Stimulated activated CD4-positive, alpha-beta T cell treated with anti-CD3 and anti-CD28 coated beads, TNF-alpha, amount 100 ng/mL, for 48 hours (primary cell): ENCODE results near the gene CSNK1D.
"Not testable (repeated sequence)": the region's sequence is repeated elsewhere in the genome, so short reads cannot be mapped to it uniquely, and the experiment has no call there.

ENCODE experiments used
- DNase-seq, 3 donors: peaks; one replicate each; pipeline ENCODE4 v3.0.0-alpha.2; 2020; ENCODE audit warnings: low read depth in 3 of 3

The CSNK1D gene

DNA sequence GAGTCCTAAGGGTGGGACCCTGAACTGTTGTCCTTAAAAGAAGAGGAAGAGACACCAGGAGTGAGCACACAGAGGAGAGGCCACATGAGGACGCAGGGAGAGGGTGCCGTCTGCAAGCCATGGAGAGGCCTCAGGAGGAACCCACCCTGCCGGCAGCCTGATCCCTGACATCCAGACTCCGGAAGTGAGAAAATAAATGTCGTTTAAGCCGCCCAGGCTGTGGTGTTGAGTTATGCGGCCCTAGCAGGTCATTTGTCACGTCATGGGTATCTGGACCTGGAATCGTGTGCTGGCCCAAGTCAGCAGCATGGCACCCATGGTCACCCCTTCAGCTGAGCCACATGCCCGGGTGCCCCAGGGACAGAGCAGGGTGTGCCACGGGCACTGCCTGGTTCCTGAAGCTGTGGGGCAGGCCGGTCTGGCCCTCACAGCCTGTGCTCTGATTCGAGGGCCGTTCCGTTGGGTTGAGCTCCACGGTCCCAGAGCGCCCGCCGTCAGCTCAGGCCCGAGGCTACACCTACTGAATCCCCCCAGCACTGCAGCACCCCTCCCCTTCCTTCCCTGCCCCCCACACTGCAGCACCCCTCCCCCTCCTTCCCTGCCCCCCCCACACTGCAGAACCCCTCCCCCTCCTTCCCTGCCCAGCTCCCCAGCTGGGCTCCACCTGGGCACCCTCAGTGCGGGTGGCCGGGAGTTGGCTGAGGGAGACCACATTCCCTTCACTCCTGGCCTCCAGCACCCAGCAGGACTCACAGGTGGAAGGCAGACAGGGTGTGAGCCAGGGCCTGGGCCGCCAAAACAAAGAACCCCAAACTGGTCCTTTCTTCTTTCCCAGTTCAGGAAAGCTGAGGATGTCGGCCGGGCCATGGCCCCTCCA lies 58.2 kb downstream of the CSNK1D start:
- DNase-seq = no peak

GRCh38 chr17:82214012-82214628 lies 59.4 kb downstream of the CSNK1D start:
- no peak for DNase-seq

DNA sequence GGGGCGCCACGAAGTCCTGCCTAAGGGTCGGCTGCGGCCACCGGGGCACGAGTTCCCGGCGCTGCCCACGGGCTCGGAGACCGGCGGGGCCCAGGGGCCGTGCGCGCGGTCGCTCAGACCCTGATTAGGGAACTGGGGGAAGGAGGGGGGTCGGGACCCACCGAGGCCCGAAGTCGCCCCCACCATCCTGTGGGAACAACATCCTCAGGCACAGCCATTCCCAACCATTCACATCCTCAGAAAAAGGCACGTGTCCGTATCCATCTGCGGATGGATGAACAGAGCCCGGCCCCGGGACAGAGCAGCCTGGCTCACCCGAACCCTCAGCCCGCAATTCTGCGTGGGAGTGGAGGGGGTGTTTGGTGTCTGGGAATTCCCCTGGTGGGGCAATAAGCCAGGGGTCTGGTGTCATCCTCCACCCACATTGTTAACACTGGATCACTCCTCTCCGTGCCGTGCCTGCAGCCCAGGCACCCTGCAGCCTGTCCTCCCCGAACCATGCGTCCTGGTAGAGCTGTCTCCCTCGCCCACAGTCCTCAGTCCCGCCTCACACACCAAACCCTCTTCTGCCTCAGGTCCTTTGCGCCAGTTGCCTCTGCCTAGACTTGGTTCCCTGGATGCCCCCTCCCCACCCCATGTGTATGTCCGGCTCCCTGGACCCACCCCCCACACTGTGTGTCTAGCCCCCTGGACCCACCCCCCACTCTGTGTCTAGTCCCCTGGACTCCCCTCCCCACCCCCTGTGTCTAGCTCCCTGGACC lies 60.1 kb downstream of the CSNK1D start:
- DNase-seq = no peak

GRCh38 chr17:82212331-82213250 lies 60.9 kb downstream of the CSNK1D start, which contains the start of gene CCDC57:
TSS of gene CCDC57 (minus strand) at chr17:82212842. CDS start at chr17:82201944, 10,898 bp downstream.
- peak; percentile 52 to 68 (median 56) for DNase-seq

- not testable (repeated sequence) for DNase-seq
These were observed 62.8 kb downstream of the CSNK1D start for GRCh38 chr17:82210655-82211054.

GRCh38 chr17:82205720-82206508 lies 67.6 kb downstream of the CSNK1D start:
- DNase-seq = peak; percentile 57 to 74 (median 67)

DNA sequence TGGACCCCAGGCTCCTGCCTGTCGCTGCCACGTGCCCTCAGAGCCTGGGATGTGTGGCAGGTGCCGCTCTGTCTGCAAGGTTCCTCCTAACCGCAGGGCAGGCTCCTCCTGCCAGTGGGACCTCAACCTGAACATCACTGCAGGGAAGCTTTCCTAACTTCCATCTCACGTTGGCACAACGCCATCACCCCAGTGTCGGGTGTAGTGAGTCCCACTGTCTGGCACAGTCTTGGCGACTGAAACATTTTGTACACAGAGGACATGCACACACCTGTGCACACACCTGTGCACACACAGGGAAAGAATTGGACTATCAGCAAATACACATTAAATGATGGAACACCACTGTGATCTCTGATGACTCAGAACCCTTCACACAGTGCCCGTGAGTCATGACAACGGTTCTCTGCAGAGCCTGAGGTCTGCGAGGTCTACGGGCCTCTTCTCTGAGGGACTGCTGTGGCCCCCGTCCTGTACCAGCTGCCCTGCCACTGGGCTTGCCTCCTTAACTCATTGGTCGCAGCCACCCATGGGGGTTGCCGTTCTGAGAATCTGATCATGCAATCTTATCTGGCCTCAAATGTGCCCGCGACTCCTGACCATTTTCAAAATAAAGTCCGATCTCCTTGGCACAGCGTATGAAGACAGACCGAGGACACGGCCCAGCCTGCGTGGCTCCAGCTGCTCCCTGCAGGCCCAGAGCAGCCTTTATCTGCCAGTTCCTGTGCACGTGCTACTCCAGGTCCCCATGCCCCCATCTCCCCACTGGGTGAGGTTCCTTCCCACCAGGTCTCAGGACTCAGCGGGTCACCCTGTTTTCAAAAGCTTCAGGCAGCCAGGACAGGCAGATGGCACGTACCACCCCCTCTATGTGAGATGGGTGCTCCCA lies 68.4 kb downstream of the CSNK1D start:
- DNase-seq = no peak

- no peak for DNase-seq
These were observed 69.6 kb downstream of the CSNK1D start for GRCh38 chr17:82203920-82204319.

GRCh38 chr17:82202981-82203380 lies 70.5 kb downstream of the CSNK1D start:
- no peak for DNase-seq

DNA sequence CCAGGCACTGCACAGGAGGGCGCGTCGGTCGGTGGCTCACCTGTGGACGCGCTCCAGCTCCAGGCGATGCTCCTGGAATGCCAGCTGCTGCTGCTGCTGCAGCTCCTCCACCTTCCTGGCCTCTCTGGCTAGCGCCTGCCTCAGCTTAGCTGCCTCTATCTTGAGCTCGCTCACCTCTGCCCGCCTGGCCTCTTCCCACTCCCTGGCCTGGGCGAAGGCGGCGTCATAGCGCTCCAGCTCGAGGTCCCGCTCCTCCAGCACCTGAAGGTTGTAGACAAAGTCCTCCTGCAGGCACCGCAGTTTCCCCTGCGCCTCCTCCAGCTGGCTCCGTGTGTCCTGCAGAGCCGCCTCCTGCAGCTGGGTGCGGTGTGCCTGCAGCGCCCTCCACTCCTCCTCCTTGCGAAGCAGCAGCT lies 72.0 kb downstream of the CSNK1D start:
- DNase-seq = no peak

GRCh38 chr17:82200743-82201497 lies 72.6 kb downstream of the CSNK1D start:
- peak in 1 of 3 donors; percentile 67 for DNase-seq

- no peak for DNase-seq
These were observed 73.4 kb downstream of the CSNK1D start for GRCh38 chr17:82200135-82200534.

DNA sequence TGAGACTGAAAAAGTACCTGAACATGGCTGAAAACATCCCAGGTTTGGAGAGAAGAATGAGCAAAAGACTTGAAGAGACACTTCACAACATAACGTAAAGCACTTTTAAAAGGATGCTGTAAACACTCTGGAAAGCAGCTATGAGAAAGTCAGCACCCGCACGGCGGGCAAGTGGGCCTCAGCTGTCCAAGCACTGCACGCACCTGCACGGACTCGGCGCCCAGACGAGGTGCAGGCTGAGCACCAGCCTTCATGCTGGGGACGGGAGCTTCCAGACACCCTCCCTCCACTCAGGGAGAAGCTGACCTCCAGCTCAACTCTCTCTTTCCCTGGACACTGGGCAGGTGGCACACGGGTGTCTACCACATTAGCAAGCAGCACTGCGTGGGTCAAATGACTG lies 74.0 kb downstream of the CSNK1D start:
- no peak for DNase-seq

DNA sequence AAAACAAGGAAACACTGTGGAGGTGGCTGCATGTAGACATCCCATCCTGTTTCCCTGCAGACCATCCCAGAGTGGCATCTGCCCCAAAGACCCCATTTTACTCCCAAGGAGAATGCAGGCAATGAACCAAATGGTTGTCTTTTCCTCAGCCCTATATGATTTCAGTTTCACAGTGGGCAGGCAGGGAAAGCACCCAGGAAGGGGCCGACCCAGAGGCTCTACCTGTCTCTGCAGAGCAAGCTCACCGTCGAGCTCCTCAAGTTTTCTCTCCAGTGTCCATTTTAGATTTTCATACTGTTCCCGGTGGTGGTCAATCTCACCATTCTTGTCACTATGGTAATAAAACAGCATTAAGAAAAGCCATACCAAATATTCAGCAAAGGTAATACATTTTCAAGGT lies 75.4 kb downstream of the CSNK1D start:
- no peak for DNase-seq

DNA sequence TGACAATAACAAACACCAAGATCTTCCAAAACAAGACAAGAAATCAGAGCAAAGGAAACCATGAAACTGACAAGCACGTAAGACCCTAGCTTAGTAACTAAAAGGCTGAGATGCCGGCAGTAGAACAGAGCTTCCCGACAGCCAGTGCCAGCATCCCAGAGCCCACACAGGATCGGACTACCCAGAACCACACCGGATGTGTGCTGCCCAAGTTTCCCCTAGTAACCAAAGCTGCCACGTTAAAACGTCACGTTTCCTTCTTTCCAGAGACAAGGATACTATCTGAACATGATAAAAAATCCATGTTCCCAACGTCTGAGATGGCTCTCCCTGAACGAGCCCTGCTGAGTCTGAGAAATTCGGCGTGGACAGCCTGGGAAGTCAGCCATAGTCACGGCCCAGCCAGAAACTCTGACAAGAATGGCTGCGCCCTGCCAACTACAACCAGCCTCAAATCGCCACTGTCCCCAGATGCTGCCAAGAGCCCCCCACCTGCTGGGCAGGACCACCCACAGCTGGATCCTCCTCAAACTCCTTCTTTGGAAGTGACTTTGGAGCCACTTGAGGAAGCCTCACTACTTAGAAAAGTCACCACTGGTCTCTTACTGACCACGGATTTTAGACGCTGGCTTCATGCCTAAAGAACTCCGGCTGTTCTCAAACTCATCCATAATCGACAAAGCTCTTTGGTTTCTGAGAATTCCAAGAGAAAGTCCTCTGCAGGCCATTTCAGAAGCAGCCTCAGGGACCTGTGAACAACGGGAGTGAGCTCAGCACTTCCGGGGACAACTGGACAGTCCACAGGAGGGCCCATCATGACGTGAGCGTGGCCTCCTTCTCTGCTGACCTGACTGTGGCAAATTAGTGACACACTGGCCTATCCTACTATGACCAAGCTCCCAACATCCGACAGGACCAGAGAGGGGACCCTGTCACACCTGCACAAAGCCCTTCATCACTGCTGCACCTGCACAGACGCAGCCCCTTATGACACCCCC lies 77.5 kb downstream of the CSNK1D start:
- no peak for DNase-seq

GRCh38 chr17:82194765-82195164 lies 78.7 kb downstream of the CSNK1D start:
- no peak for DNase-seq

GRCh38 chr17:82193520-82194220 lies 79.8 kb downstream of the CSNK1D start:
- no peak for DNase-seq
